Upper lobe of right lung (tissue), 1 donor: ENCODE measurements around the gene TCF23. TPM values are rescaled to one million over a fixed set of nuclear protein-coding genes. Genes with fewer than 3 reads are reported as not detected.

Experiments
- ATAC-seq: fragments of 200-7000 bp; cut with Tn5 transposase; one replicate; pipeline ENCODE4 v1.9.1; 2020; ENCODE audit warnings: mild to moderate bottlenecking, moderate library complexity
- DNase-seq: peaks from one replicate; pipeline ENCODE4 v3.0.0-alpha.2; 2020
- H3K27ac ChIP-seq: fragments of 200-600 bp; one replicate; pipeline ENCODE4 v1.8.0; 2022
- H3K27me3 ChIP-seq: fragments of 200-600 bp; one replicate; pipeline ENCODE4 v1.8.0; 2022; ENCODE audit warnings: mild to moderate bottlenecking
- H3K36me3 ChIP-seq: fragments of 200-600 bp; one replicate; pipeline ENCODE4 v1.8.0; 2022
- H3K4me1 ChIP-seq: fragments of 200-600 bp; one replicate; pipeline ENCODE4 v1.8.0; 2022
- H3K4me3 ChIP-seq: fragments of 200-600 bp; one replicate; pipeline ENCODE4 v1.8.0; 2022; ENCODE audit warnings: mild to moderate bottlenecking
- H3K9me3 ChIP-seq: fragments of 200-600 bp; one replicate; pipeline ENCODE4 v1.8.0; 2022
- intact Hi-C: fragments of 100-400 bp; cut with DNase I; formaldehyde crosslinking; loops from one replicate; pipeline ENCODE4 v1.11.0; 2022
- total RNA-seq: library from RNA; stranded (reverse); fragmentation: NEBNext Ultra II Directional; extraction: Animal tissue kit (Norgen Biotek cat#: 25700); gene quantifications from one replicate; pipeline ENCODE4 v1.2.1, GENCODE V29; 2021
- TF ChIP-seq, protein P1 (sequence below): fragments of 200-600 bp; IDR thresholded peaks from one replicate; pipeline ENCODE4 v1.8.0; 2022; ENCODE audit warnings: antibody characterized with exemption
- donor health status: DM: no; HTN: yes; CAD: no; lungs with severe emphysema.

The TCF23 gene
- total RNA-seq, 1 donor from 2014 or later = not detected

DNA sequence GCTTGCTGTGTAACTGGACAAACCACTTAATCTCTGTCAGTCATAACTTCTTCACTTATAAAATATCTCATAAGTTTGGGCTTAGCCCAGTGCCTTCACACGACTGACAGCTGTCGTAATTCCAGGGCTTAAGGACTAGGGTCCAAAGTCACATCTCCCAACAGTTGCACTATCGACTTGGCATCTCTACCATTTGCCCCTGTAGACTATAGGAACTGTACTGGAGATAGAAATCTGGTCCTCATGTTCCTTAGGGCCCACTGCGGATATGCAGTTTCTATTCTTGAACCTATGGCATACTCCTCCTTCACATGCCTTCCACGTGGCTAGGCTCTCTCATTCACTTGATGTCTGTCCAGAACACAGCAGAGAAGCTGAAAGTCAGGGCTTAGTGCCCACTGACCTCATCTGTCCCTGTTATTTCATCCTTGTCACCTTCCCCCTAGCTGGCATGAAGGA, 22.5 kb upstream of the TCF23 start:
- ATAC-seq = no peak
- Histone ChIP-seq H3K4me3 (no peak overlapping the region), H3K27me3 (no peaks in the 10 kb centered on the region), H3K36me3 (peaks cover 12% of the 10 kb centered on the region), H3K4me1 (peaks cover 4% of the 10 kb centered on the region), H3K9me3 (no peaks in the 10 kb centered on the region), H3K27ac (no peak overlapping the region)
- TF ChIP-seq, protein P1, sequence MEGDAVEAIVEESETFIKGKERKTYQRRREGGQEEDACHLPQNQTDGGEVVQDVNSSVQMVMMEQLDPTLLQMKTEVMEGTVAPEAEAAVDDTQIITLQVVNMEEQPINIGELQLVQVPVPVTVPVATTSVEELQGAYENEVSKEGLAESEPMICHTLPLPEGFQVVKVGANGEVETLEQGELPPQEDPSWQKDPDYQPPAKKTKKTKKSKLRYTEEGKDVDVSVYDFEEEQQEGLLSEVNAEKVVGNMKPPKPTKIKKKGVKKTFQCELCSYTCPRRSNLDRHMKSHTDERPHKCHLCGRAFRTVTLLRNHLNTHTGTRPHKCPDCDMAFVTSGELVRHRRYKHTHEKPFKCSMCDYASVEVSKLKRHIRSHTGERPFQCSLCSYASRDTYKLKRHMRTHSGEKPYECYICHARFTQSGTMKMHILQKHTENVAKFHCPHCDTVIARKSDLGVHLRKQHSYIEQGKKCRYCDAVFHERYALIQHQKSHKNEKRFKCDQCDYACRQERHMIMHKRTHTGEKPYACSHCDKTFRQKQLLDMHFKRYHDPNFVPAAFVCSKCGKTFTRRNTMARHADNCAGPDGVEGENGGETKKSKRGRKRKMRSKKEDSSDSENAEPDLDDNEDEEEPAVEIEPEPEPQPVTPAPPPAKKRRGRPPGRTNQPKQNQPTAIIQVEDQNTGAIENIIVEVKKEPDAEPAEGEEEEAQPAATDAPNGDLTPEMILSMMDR = no peak
- DNase-seq = no peak
- intact Hi-C loops = no loop called here

DNA sequence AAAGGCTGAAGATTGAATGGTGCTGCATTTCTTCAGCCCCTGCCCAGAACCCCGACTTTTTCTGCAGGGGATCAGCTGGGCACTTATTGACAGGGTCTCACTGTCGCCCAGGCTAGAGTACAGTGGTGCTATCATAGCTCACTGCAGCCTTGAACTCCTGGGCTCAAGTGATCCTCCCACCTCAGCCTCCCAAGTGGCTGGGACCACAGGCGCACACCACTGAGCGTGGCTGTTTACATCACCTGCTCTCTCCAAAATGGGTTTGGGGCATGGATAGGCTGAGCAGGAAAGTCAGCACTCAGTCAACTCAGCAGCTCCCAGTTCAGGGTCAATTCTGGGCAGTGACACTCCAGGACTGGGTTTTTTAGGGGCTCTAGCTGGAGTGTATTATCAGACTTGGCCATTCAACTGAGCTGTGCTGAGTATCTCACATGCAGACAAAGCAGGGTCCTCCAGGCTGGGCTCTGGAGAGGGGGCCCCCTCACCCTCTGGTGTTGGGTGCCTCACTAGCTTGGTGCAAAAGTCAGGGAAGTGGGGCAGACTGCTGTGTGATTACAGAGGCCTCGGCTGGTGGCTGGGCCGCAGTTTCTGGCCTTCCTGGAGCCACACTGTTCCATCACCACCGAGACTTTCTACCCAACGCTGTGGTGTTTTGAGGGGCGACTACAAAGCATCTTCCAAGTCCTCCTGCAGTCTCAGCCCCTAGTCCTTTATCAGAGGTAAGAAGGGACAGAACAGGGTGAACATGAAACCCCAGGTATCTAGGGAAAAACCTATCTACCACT, 20.7 kb upstream of the TCF23 start:
- TF ChIP-seq, protein P1 = no peak
- H3K27ac ChIP-seq = no peak overlapping the region
- no peaks in the 10 kb centered on the region for H3K27me3 ChIP-seq
- no peak overlapping the region for H3K4me3 ChIP-seq
- peaks cover 9% of the 10 kb centered on the region for H3K4me1 ChIP-seq
- H3K36me3 ChIP-seq = peaks cover 26% of the 10 kb centered on the region
- intact Hi-C loops = no loop called here
- no peaks in the 10 kb centered on the region for H3K9me3 ChIP-seq
- ATAC-seq (no peak), DNase-seq (no peak)

DNA sequence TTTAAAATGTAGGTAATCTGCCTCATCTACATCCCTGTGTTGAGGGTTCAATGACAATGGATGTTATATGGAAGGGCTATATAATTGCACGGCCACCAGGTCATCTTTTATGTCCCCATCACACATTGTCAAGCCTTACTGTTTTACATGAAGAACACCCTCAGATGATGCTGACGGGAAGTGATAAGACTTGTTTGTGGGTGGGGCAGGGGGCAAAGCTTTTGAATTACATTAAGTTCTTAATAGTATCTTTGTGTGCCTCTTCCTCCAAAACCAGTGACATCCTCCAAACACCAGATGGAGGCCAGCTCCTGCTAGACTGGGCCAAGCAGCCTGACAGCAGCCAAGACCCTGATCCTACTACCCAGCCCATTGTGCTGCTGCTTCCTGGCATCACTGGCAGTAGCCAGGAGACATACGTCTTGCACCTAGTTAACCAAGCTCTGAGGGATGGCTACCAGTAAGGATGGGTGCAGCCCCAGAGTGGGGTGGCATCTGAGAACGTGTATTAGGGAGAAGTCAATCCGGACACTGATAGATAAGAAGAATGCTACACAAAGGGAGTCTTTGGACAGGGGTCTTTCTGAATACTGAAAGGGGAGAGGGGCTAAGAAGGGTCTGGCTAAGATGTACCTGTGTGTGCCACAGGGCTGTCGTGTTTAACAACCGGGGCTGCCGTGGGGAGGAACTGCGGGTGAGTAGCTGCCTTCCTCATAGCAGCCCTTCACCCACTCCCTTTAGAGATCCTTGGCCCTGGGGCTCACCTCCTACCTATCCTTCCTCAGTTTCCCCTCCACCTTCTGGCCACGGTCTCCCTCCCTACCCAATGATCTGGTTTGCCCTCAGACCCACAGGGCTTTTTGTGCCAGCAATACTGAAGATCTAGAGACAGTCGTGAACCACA, 19.9 kb upstream of the TCF23 start:
- no peak overlapping the region for H3K4me3 ChIP-seq
- intact Hi-C loops = no loop called here
- H3K27me3 ChIP-seq = no peaks in the 10 kb centered on the region
- H3K4me1 ChIP-seq = peaks cover 13% of the 10 kb centered on the region
- no peak overlapping the region for H3K27ac ChIP-seq
- peaks cover 26% of the 10 kb centered on the region for H3K36me3 ChIP-seq
- DNase-seq (no peak), ATAC-seq (no peak)
- TF ChIP-seq, protein P1 = no peak
- H3K9me3 ChIP-seq = no peaks in the 10 kb centered on the region

DNA sequence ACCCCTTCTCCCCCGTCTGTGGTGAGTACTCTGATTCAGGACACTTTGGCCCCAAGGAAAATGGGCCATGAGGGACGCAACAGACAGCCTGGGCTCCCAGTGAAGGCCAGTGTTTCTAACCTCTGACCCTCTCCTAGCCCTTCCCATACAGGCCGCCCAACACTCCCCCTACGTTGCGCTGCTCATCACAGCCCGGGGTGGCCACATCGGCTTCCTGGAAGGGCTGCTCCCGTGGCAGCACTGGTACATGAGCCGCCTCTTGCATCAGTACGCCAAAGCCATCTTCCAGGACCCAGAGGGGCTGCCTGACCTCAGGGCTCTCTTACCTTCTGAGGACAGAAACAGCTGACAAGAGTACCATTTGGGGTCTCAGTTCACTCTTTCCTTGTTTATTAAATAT, 18.4 kb upstream of the TCF23 start:
- TF ChIP-seq, protein P1 = no peak
- no peak overlapping the region for H3K27ac ChIP-seq
- intact Hi-C loops = no loop called here
- ATAC-seq (no peak), DNase-seq (no peak)
- no peak overlapping the region for H3K4me3 ChIP-seq
- H3K27me3 ChIP-seq = no peaks in the 10 kb centered on the region
- peaks cover 13% of the 10 kb centered on the region for H3K4me1 ChIP-seq
- peaks cover 26% of the 10 kb centered on the region for H3K36me3 ChIP-seq
- no peaks in the 10 kb centered on the region for H3K9me3 ChIP-seq

DNA sequence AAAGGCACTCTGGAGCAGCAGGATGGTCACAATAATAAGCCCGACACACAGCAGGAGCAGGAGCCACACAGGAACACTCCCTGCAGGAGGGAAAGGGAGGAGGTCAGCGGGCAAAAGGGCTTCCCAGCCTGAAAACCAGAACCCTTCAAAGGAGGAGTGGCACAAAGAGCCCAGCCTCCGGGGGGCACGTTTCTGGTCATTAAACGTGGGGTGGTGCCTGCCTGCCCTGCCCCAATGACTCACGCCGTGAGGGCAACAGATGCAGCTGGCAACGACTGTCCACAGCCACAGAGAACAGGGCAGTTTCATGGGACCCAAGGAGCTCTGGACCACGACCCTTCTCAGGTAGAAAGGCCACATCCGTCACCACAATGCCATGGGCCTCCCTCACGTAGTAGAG, 17.4 kb upstream of the TCF23 start:
- no peak overlapping the region for H3K4me3 ChIP-seq
- intact Hi-C loops = no loop called here
- TF ChIP-seq, protein P1 = no peak
- H3K36me3 ChIP-seq = peaks cover 26% of the 10 kb centered on the region
- ATAC-seq (no peak), DNase-seq (no peak)
- no peaks in the 10 kb centered on the region for H3K27me3 ChIP-seq
- no peaks in the 10 kb centered on the region for H3K9me3 ChIP-seq
- H3K4me1 ChIP-seq = peaks cover 13% of the 10 kb centered on the region
- no peak overlapping the region for H3K27ac ChIP-seq
